ENCODE results near the gene MTMR10.

Gene MTMR10

DNA sequence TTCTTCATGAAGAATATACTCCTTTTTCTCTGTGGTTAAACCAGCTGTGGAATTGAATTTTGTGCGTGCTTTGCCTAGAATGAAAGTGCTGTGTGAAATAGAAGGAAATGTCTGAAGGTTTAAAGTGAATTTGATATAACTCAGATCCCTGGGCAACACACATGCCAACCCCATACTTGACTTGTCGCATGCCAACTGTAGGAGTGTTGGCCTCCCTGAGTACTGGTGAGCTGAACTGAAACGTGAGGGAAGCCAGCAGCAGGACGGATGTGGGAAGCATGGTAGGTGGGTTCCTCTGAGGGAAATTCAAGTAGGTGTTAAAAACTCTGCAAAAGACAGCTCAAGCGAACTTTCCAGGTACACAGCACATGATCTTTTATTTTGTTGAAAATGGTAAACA, 73.1 kb downstream of the MTMR10 start:
- Histone ChIP-seq H3K36me3 (peaks cover 71% of the 10 kb centered on the region), H3K4me3 (ENCODE audit: low read depth, low read length) (no peak overlapping the region), H3K27ac (no peak overlapping the region), H3K27me3 (ENCODE audit: insufficient read depth, low read depth, severe bottlenecking) (no peaks in the 10 kb centered on the region), H3K9me3 (ENCODE audit: severe bottlenecking) (no peaks in the 10 kb centered on the region)
- TF ChIP-seq, protein P1, sequence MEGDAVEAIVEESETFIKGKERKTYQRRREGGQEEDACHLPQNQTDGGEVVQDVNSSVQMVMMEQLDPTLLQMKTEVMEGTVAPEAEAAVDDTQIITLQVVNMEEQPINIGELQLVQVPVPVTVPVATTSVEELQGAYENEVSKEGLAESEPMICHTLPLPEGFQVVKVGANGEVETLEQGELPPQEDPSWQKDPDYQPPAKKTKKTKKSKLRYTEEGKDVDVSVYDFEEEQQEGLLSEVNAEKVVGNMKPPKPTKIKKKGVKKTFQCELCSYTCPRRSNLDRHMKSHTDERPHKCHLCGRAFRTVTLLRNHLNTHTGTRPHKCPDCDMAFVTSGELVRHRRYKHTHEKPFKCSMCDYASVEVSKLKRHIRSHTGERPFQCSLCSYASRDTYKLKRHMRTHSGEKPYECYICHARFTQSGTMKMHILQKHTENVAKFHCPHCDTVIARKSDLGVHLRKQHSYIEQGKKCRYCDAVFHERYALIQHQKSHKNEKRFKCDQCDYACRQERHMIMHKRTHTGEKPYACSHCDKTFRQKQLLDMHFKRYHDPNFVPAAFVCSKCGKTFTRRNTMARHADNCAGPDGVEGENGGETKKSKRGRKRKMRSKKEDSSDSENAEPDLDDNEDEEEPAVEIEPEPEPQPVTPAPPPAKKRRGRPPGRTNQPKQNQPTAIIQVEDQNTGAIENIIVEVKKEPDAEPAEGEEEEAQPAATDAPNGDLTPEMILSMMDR (IDR thresholded peaks at IDR 0.05; ENCODE audit: low read depth, low read length) = no peak
- no peak for DNase-seq

DNA sequence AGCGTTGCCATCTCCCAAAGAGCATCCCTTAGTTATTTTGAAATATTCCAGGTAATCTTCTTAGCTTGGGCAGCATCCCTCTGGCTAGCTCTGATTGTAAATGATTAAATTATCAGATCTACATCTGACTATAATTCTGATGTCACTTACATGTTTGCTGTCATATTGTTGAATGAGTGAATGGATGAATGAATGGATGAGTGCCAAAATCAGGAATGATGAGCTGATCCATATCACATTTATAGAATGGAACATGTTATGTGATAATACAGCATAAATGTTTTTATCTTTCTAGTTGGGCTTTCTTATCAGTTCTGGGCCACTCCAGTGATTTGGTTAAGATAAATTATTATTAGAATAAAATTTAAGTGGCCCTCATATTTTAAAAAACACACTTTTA, 73.8 kb downstream of the MTMR10 start:
- Histone ChIP-seq H3K27me3 (ENCODE audit: insufficient read depth, low read depth, severe bottlenecking) (no peaks in the 10 kb centered on the region), H3K36me3 (peaks cover 66% of the 10 kb centered on the region), H3K9me3 (ENCODE audit: severe bottlenecking) (no peaks in the 10 kb centered on the region), H3K4me3 (ENCODE audit: low read depth, low read length) (no peak overlapping the region), H3K27ac (no peak overlapping the region)
- DNase-seq = no peak
- TF ChIP-seq, protein P1 (IDR thresholded peaks at IDR 0.05; ENCODE audit: low read depth, low read length) = no peak

DNA sequence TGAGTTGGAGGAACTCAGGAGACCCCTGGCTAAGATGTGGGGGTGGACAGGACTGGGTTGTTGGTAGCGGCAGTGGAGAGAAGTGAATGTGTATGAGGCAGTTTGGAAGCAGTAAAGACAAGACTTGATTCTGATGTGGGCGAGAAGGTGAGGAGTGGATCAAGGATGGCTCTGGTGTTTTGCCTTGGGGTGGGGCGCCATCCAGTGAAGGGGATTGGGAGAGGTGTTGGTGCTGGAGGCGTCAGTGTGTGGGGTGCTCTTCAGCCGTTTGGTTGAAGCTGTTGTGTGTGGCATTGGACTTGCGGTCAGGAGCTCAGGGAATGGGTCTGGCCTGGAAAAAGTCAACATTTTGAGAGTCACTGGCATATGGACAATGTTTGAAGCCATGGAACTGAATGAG, 74.4 kb downstream of the MTMR10 start:
- no peak overlapping the region for H3K27ac ChIP-seq
- no peak overlapping the region for H3K4me3 ChIP-seq (ENCODE audit: low read depth, low read length)
- H3K36me3 ChIP-seq = peaks cover 65% of the 10 kb centered on the region
- DNase-seq = no peak
- no peaks in the 10 kb centered on the region for H3K27me3 ChIP-seq (ENCODE audit: insufficient read depth, low read depth, severe bottlenecking)
- H3K9me3 ChIP-seq (ENCODE audit: severe bottlenecking) = no peaks in the 10 kb centered on the region
- TF ChIP-seq, protein P1 (IDR thresholded peaks at IDR 0.05; ENCODE audit: low read depth, low read length) = no peak

DNA sequence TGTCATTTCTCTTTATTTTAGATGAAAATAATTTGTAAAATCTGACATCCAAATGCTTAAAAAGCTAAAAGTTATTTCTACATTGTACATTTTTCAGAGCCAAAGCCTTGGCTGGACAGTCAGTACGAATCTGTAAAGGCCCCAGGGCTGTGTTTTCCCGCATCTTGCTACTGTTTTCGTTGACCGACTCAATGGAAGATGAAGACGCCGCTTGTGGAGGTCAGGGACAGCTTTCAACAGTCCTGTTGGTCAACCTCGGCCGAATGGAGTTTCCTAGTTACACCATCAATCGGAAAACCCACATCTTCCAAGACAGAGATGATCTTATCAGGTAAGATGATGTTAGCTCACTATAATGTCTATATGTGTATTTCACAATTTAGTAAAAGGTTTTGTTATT, 77.7 kb downstream of the MTMR10 start:
- no peaks in the 10 kb centered on the region for H3K27me3 ChIP-seq (ENCODE audit: insufficient read depth, low read depth, severe bottlenecking)
- peaks cover 62% of the 10 kb centered on the region for H3K36me3 ChIP-seq
- no peaks in the 10 kb centered on the region for H3K9me3 ChIP-seq (ENCODE audit: severe bottlenecking)
- H3K27ac ChIP-seq = no peak overlapping the region
- TF ChIP-seq, protein P1 (IDR thresholded peaks at IDR 0.05; ENCODE audit: low read depth, low read length) = no peak
- no peak for DNase-seq
- no peak overlapping the region for H3K4me3 ChIP-seq (ENCODE audit: low read depth, low read length)

DNA sequence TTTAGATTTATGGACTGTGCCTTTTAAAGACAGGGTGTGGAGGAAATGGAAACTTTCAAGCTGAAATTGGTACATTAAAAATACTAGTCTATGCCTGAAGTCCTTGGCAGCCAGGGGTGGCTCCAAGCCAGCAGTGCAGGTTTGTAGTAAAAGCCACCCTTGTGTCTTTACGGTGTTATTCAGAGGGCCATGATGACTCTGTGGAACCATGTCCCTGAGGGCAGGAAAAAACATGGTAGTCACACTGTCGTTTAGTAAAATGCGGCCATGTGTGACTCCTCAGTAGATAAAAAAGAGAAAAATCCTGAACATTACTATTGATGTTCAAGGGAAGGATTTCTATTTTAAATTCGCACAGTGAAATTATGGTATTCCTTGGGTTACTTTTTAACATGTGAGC, 85.1 kb downstream of the MTMR10 start:
- DNase-seq = no peak
- no peaks in the 10 kb centered on the region for H3K9me3 ChIP-seq (ENCODE audit: severe bottlenecking)
- no peaks in the 10 kb centered on the region for H3K27me3 ChIP-seq (ENCODE audit: insufficient read depth, low read depth, severe bottlenecking)

DNA sequence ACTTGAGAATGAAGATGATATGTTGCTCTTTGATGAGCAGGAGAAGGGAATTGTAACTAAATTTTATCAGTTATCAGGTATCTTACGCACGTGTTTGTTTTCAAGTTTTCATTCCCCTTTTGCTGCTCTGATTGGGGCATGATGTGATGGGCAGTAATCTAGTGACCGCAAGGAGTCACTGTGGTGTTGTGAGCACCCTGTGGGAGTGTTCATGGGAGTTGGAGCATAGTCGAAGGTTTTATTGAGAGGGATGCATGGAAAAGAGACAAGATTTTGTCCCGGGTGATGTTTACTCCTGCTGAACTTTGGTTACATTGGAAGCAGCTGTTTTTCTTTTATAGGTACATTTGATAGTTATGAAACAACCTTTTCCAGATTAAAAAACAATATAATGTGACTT, 85.6 kb downstream of the MTMR10 start:
- no peak for DNase-seq
- TF ChIP-seq, protein P1 (IDR thresholded peaks at IDR 0.05; ENCODE audit: low read depth, low read length) = no peak
- H3K27me3 ChIP-seq (ENCODE audit: insufficient read depth, low read depth, severe bottlenecking) = no peaks in the 10 kb centered on the region
- H3K27ac ChIP-seq = no peak overlapping the region
- peaks cover 47% of the 10 kb centered on the region for H3K36me3 ChIP-seq
- no peaks in the 10 kb centered on the region for H3K9me3 ChIP-seq (ENCODE audit: severe bottlenecking)
- no peak overlapping the region for H3K4me3 ChIP-seq (ENCODE audit: low read depth, low read length)

More for the DNA sequence above, 85.1 kb downstream of the MTMR10 start:
- H3K27ac ChIP-seq = no peak overlapping the region
- peaks cover 48% of the 10 kb centered on the region for H3K36me3 ChIP-seq
- TF ChIP-seq, protein P1 (IDR thresholded peaks at IDR 0.05; ENCODE audit: low read depth, low read length) = no peak
- no peak overlapping the region for H3K4me3 ChIP-seq (ENCODE audit: low read depth, low read length)

Measured in WERI-Rb-1 (cell line).